Esophagus squamous epithelium (tissue), 5 donors: ENCODE data around the gene NOG. TPM values are rescaled to one million over a fixed set of nuclear protein-coding genes. Genes with fewer than 3 reads are reported as not detected.

ENCODE experiments used
- DNase-seq: peaks from one replicate; lab custom pipeline; 2025; lab: John Stamatoyannopoulos, UW
- H3K27ac ChIP-seq, 4 donors: fragments of 200-600 bp; sonication (generic); one replicate each; pipeline ENCODE4 v1.5.1; 2016 to 2019; ENCODE audit warnings: mild to moderate bottlenecking in 1 of 4
- H3K27me3 ChIP-seq, 4 donors: fragments of 200-600 bp; sonication (generic); 1 replicate in 3 of 4; 2 replicates in 1 of 4; pipeline versions ENCODE4 v1.5.1 to v1.6.0; 2017 to 2021; ENCODE audit warnings: antibody characterized with exemption in 1 of 4
- H3K36me3 ChIP-seq, 3 donors: fragments of 200-600 bp; sonication (generic); one replicate each; pipeline ENCODE4 v1.5.1; 2016 to 2019
- H3K4me1 ChIP-seq, 3 donors: fragments of 200-600 bp; sonication (generic); one replicate each; pipeline ENCODE4 v1.5.1; 2017 to 2019
- H3K4me3 ChIP-seq, 4 donors: fragments of 200-600 bp; sonication (generic); 1 replicate in 3 of 4; 2 replicates in 1 of 4; pipeline ENCODE4 v1.5.1; 2016 to 2019; ENCODE audit warnings: mild to moderate bottlenecking in 2 of 4, moderate library complexity in 1 of 4
- H3K9me3 ChIP-seq, 3 donors: fragments of 200-600 bp; sonication (generic); one replicate each; pipeline ENCODE4 v1.5.1; 2016 to 2019
- CTCF ChIP-seq, 6 experiments: fragments of 450-650 bp in 4 of 6; fragments of 200-600 bp in 2 of 6; sonication (generic) in 2 of 6; IDR thresholded peaks; one replicate each; pipeline ENCODE4 v1.5.1; 2016 to 2019; ENCODE audit warnings: antibody characterized with exemption in 6 of 6, mild to moderate bottlenecking in 4 of 6, moderate library complexity in 4 of 6
- POLR2A ChIP-seq, 4 donors: fragments of 450-650 bp; IDR thresholded peaks; one replicate each; pipeline ENCODE4 v1.6.1; 2017; ENCODE audit warnings: antibody characterized with exemption in 4 of 4, mild to moderate bottlenecking in 4 of 4, moderate library complexity in 3 of 4
- WGBS, 2 donors: methylation state at CpG; one replicate each; pipeline ENCODE4 v1.1.5; 2018; 5-methylcytosine and 5-hydroxymethylcytosine counted together
- intact Hi-C: fragments of 100-400 bp; cut with DNase I; formaldehyde crosslinking; loops from one replicate; pipeline ENCODE4 v1.15.0; 2022
- total RNA-seq, 4 donors: library from RNA; depleted of rRNA; stranded (reverse); fragments of >200 nt; gene quantifications; one replicate each; pipeline ENCODE4 v1.1.0, GENCODE V29; 2016
- donor health status: DM: yes; HTN: yes; CAD: no.

NOG gene
- total RNA-seq, 4 donors from 2014 or later: 0.38 TPM; not detected in 3

GRCh38 chr17:56600256-56600655, 6.8 kb downstream of the NOG start:
- WGBS, 2 donors: 75% methylated on average over 1 of the region's 1 CpG; no CpG with 5 or more reads in 1 of the 2 donors
- no peak overlapping the region for H3K27ac ChIP-seq
- intact Hi-C loops: no loop called here

GRCh38 chr17:56601591-56601990, 8.1 kb downstream of the NOG start:
- WGBS, 2 donors: 61 to 77% methylated on average over 1 of the region's 1 CpG
- Histone ChIP-seq H3K4me1 (peaks cover 11 to 16% (median 11%) of the 10 kb centered on the region in 3 donors), H3K27me3 (peaks cover 5 to 74% (median 10%) of the 10 kb centered on the region in 4 donors), H3K36me3 (no peaks in the 10 kb centered on the region), H3K9me3 (no peaks in the 10 kb centered on the region), H3K4me3 (no peak overlapping the region), H3K27ac (no peak overlapping the region)
- TF ChIP-seq CTCF (IDR thresholded peaks at IDR 0.05) (no peak), POLR2A (IDR thresholded peaks at IDR 0.05) (no peak)
- intact Hi-C loops: no loop called here
- no peak for DNase-seq

More at GRCh38 chr17:56600256-56600655, 6.8 kb downstream of the NOG start:
- Histone ChIP-seq H3K4me3 (no peak overlapping the region), H3K36me3 (no peaks in the 10 kb centered on the region), H3K9me3 (no peaks in the 10 kb centered on the region), H3K27me3 (peaks cover 5 to 87% (median 15%) of the 10 kb centered on the region in 4 donors), H3K4me1 (peaks cover 20 to 29% (median 22%) of the 10 kb centered on the region in 3 donors)
- TF ChIP-seq POLR2A (IDR thresholded peaks at IDR 0.05): no peak
- no peak for TF ChIP-seq CTCF (IDR thresholded peaks at IDR 0.05)
- DNase-seq: no peak

GRCh38 chr17:56602292-56603130, 9.0 kb downstream of the NOG start:
- H3K27me3 ChIP-seq: peaks cover 0 to 64% (median 5%) of the 10 kb centered on the region in 4 donors

GRCh38 chr17:56603486-56604238, 10.2 kb downstream of the NOG start:
- Histone ChIP-seq H3K4me1 (no peaks in the 10 kb centered on the region), H3K4me3 (no peak overlapping the region), H3K36me3 (no peaks in the 10 kb centered on the region), H3K27me3 (peaks cover 0 to 53% (median 0%) of the 10 kb centered on the region in 4 donors), H3K27ac (no peak overlapping the region), H3K9me3 (no peaks in the 10 kb centered on the region)
- no peak for DNase-seq
- no peak for TF ChIP-seq POLR2A (IDR thresholded peaks at IDR 0.05)
- TF ChIP-seq CTCF (IDR thresholded peaks at IDR 0.05): no peak
- intact Hi-C loops: no loop called here
- WGBS, 2 donors: 33 to 68% methylated on average over 4 to 7 of the region's 7 CpGs

More at GRCh38 chr17:56602292-56603130, 9.0 kb downstream of the NOG start:
- WGBS, 2 donors: 74 to 77% methylated on average over 8 of the region's 8 CpGs
- no peak for DNase-seq
- no peak overlapping the region for H3K27ac ChIP-seq
- H3K4me3 ChIP-seq: no peak overlapping the region
- no peaks in the 10 kb centered on the region for H3K9me3 ChIP-seq
- no peaks in the 10 kb centered on the region for H3K36me3 ChIP-seq
- TF ChIP-seq CTCF (IDR thresholded peaks at IDR 0.05) (no peak), POLR2A (IDR thresholded peaks at IDR 0.05) (no peak)
- peaks cover 3 to 7% (median 5%) of the 10 kb centered on the region in 3 donors for H3K4me1 ChIP-seq
- intact Hi-C loops: no loop called here
